IMR-90 (cell line): ENCODE measurements around the gene DAPK1. TPM values are rescaled to one million over a fixed set of nuclear protein-coding genes. Genes with fewer than 3 reads are reported as not detected.

Experiments used
- ATAC-seq: fragments of 200-7000 bp; cut with Tn5 transposase; 2 replicates; pipeline ENCODE4 v1.9.1; 2020; ENCODE audit warnings: low read depth, mild to moderate bottlenecking, moderate library complexity
- BruUV-seq: library from RNA; stranded (reverse); fragments of 400-500 nt; replicated peaks from 2 replicates; lab custom pipeline; 2021; lab: Mats Ljungman, UMichigan
- CTCF ChIA-PET: fragments of 300-600 bp; formaldehyde crosslinking; extraction: SDS; loops from one replicate; lab custom pipeline; 2021; ENCODE audit warnings: antibody characterized with exemption; lab: Yijun Ruan, JAX
- POLR2A ChIA-PET: fragments of 300-600 bp; sonication (Branson Sonifier 250); formaldehyde crosslinking; loops from one replicate; lab custom pipeline; 2022; ENCODE audit warnings: antibody characterized with exemption; ENCODE audit not compliant: unreplicated experiment; lab: Charles Lee
- DNase-seq: peaks from one replicate; pipeline ENCODE4 v3.0.0; 2013
- H2AFZ ChIP-seq: replicated peaks from 2 replicates; pipeline ENCODE3; 2013; ENCODE audit warnings: low read length, mild to moderate bottlenecking; ENCODE audit not compliant: poor library complexity
- H2AK5ac ChIP-seq: 2 replicates; pipeline ENCODE4 v1.6.1; 2013; ENCODE audit warnings: low read depth, low read length, inconsistent platforms
- H2AK9ac ChIP-seq: replicated peaks from 2 replicates; pipeline ENCODE3; 2013; ENCODE audit warnings: mild to moderate bottlenecking, low read depth, low read length, moderate library complexity; ENCODE audit not compliant: poor library complexity
- H2BK120ac ChIP-seq: 2 replicates; pipeline ENCODE4 v1.6.1; 2013; ENCODE audit warnings: low read depth, low read length, inconsistent platforms
- H2BK15ac ChIP-seq: 3 replicates; pipeline ENCODE4 v1.6.1; 2013; ENCODE audit warnings: low read depth, low read length, inconsistent platforms
- H2BK20ac ChIP-seq: 2 replicates; pipeline ENCODE4 v1.6.1; 2013; ENCODE audit warnings: low read depth, mild to moderate bottlenecking, inconsistent platforms, low read length, moderate library complexity
- H2BK5ac ChIP-seq: 2 replicates; pipeline ENCODE4 v1.6.1; 2013; ENCODE audit warnings: mild to moderate bottlenecking, low read depth, low read length, inconsistent platforms; ENCODE audit not compliant: poor library complexity, severe bottlenecking
- H3K14ac ChIP-seq: replicated peaks from 2 replicates; pipeline ENCODE4 v1.6.1; 2013; ENCODE audit warnings: low read depth, low read length, inconsistent platforms
- H3K18ac ChIP-seq: 2 replicates; pipeline ENCODE4 v1.6.1; 2013; ENCODE audit warnings: low read depth, low read length, control low read depth
- H3K23ac ChIP-seq: 2 replicates; pipeline ENCODE4 v1.6.1; 2013; ENCODE audit warnings: low read depth, low read length, inconsistent platforms
- H3K27ac ChIP-seq: 2 replicates; pipeline ENCODE4 v1.5.1; 2013; ENCODE audit warnings: mild to moderate bottlenecking, control low read depth, low read length; ENCODE audit not compliant: insufficient read depth
- H3K27me3 ChIP-seq: 2 replicates; pipeline ENCODE4 v1.6.1; 2013; ENCODE audit warnings: low read length; ENCODE audit not compliant: control insufficient read depth, insufficient read depth
- H3K36me3 ChIP-seq: 2 replicates; pipeline ENCODE4 v1.6.1; 2013; ENCODE audit warnings: low read length, mixed read lengths; ENCODE audit not compliant: control insufficient read depth, insufficient read depth
- H3K4ac ChIP-seq: 2 replicates; pipeline ENCODE4 v1.6.1; 2013; ENCODE audit warnings: low read depth, low read length, inconsistent platforms
- H3K4me1 ChIP-seq: 2 replicates; pipeline ENCODE4 v1.6.1; 2013; ENCODE audit warnings: low read length, mixed read lengths; ENCODE audit not compliant: control insufficient read depth, insufficient read depth
- H3K4me2 ChIP-seq: 2 replicates; pipeline ENCODE4 v1.6.1; 2013; ENCODE audit warnings: low read depth, mild to moderate bottlenecking, control low read depth, low read length, moderate library complexity
- H3K4me3 ChIP-seq: 2 replicates; pipeline ENCODE4 v1.5.1; 2013; ENCODE audit warnings: low read depth, mild to moderate bottlenecking, control low read depth, low read length, moderate library complexity; ENCODE audit not compliant: insufficient read depth
- H3K56ac ChIP-seq: 2 replicates; pipeline ENCODE4 v1.6.1; 2013; ENCODE audit warnings: low read length, inconsistent platforms; ENCODE audit not compliant: insufficient read depth; ENCODE audit errors: extremely low read depth
- H3K79me1 ChIP-seq, 2 experiments: 2 replicates each; pipeline ENCODE4 v1.6.1; 2013; ENCODE audit warnings: low read length in 2 of 2, inconsistent platforms in 1 of 2, low read depth in 1 of 2
- H3K9ac ChIP-seq: 2 replicates; pipeline ENCODE4 v1.6.1; 2013; ENCODE audit warnings: low read depth, low read length, control low read depth
- H3K9me1 ChIP-seq: 2 replicates; pipeline ENCODE4 v1.6.1; 2013; ENCODE audit warnings: low read length, inconsistent platforms; ENCODE audit not compliant: insufficient read depth
- H3K9me3 ChIP-seq: 2 replicates; pipeline ENCODE4 v1.6.1; 2013; ENCODE audit warnings: low read length; ENCODE audit not compliant: control insufficient read depth, insufficient read depth
- H4K20me1 ChIP-seq: 2 replicates; pipeline ENCODE4 v1.6.1; 2013; ENCODE audit warnings: low read length, inconsistent platforms; ENCODE audit not compliant: insufficient read depth
- H4K5ac ChIP-seq: 2 replicates; pipeline ENCODE4 v1.6.1; 2013; ENCODE audit warnings: mild to moderate bottlenecking, low read depth, low read length, control low read depth
- H4K8ac ChIP-seq, 2 experiments: 2 replicates each; pipeline ENCODE4 v1.6.1; 2013; ENCODE audit warnings: low read depth in 2 of 2, low read length in 2 of 2, control low read depth in 1 of 2, inconsistent platforms in 1 of 2
- H4K91ac ChIP-seq: 2 replicates; pipeline ENCODE4 v1.6.1; 2013; ENCODE audit warnings: low read depth, low read length, inconsistent platforms; ENCODE audit not compliant: insufficient read depth
- BHLHE40 ChIP-seq: fragments of 150-350 bp; IDR thresholded peaks from 2 replicates; pipeline ENCODE4 v1.6.1; 2016; ENCODE audit warnings: mild to moderate bottlenecking, low read depth, low read length
- CEBPB ChIP-seq: IDR thresholded peaks from 2 replicates; pipeline ENCODE4 v1.6.1; 2012; ENCODE audit warnings: low read depth, low read length, improper control_type of control experiment
- CTCF ChIP-seq: conservative IDR thresholded peaks from 2 replicates; pipeline ENCODE4 v1.5.1; 2012; ENCODE audit warnings: mild to moderate bottlenecking, low read depth, low read length, improper control_type of control experiment
- ELK1 ChIP-seq: fragments of 150-350 bp; IDR thresholded peaks from 2 replicates; pipeline ENCODE4 v1.6.1; 2016; ENCODE audit warnings: low read depth, mild to moderate bottlenecking, low read length, moderate library complexity, borderline replicate concordance
- FOS ChIP-seq: fragments of 150-350 bp; IDR thresholded peaks from 2 replicates; pipeline ENCODE4 v1.6.1; 2016; ENCODE audit warnings: low read depth, low read length
- MAFK ChIP-seq: IDR thresholded peaks from 2 replicates; pipeline ENCODE4 v1.6.1; 2012; ENCODE audit warnings: low read depth, low read length, improper control_type of control experiment
- MAZ ChIP-seq: IDR thresholded peaks from 2 replicates; pipeline ENCODE4 v1.6.1; 2012; ENCODE audit warnings: low read depth, mild to moderate bottlenecking, low read length, improper control_type of control experiment, moderate library complexity, borderline replicate concordance
- MXI1 ChIP-seq: IDR thresholded peaks from 2 replicates; pipeline ENCODE4 v1.6.1; 2012; ENCODE audit warnings: low read depth, mild to moderate bottlenecking, low read length, moderate library complexity, borderline replicate concordance
- POLR2A ChIP-seq: IDR thresholded peaks from 2 replicates; pipeline ENCODE4 v1.6.1; 2012; ENCODE audit warnings: mild to moderate bottlenecking, low read depth, low read length
- RCOR1 ChIP-seq: IDR thresholded peaks from 2 replicates; pipeline ENCODE4 v1.6.1; 2012; ENCODE audit warnings: mild to moderate bottlenecking, low read length, improper control_type of control experiment; ENCODE audit not compliant: insufficient replicate concordance
- RFX5 ChIP-seq: IDR thresholded peaks from 2 replicates; pipeline ENCODE4 v1.8.0; 2012; ENCODE audit warnings: low read depth, mild to moderate bottlenecking, low read length, moderate library complexity
- SMC3 ChIP-seq: fragments of 150-350 bp; IDR thresholded peaks from 2 replicates; pipeline ENCODE4 v1.6.1; 2016; ENCODE audit warnings: low read depth, mild to moderate bottlenecking, antibody characterized with exemption, low read length, moderate library complexity
- USF2 ChIP-seq: fragments of 150-350 bp; IDR thresholded peaks from 2 replicates; pipeline ENCODE4 v1.6.1; 2017; ENCODE audit warnings: mild to moderate bottlenecking, antibody characterized with exemption, low read length, low read depth
- WGBS, 2 experiments: methylation state at CpG; one replicate each; pipeline versions ENCODE4 v1.1.5 to v1.1.7; 2013; ENCODE audit warnings: missing lambda C conversion rate in 2 of 2; ENCODE audit not compliant: insufficient read length in 1 of 2; ENCODE audit errors: extremely low coverage in 2 of 2; 5-methylcytosine and 5-hydroxymethylcytosine counted together
- dilution Hi-C: fragments of 300-500 bp; cut with HindIII; formaldehyde crosslinking; loops from one replicate; pipeline ENCODE4 v1.14.3; 2018; ENCODE audit warnings: low sequenced_read_pairs; ENCODE audit not compliant: unreplicated experiment
- in situ Hi-C: fragments of 300-500 bp; cut with MboI; formaldehyde crosslinking; loops from 3 replicates; pipeline ENCODE4 v1.14.3; 2019; ENCODE audit warnings: low sequenced_read_pairs, inconsistent platforms, mixed read lengths
- intact Hi-C: fragments of 100-400 bp; cut with micrococcal nuclease; formaldehyde crosslinking; loops from 2 replicates; pipeline ENCODE4 v1.10.0; 2022
- polyA plus RNA-seq, 3 experiments: library from polyadenylated mRNA; depleted of rRNA; stranded (reverse); fragments of >200 nt; gene quantifications; 2 replicates each; pipeline ENCODE4 v1.2.3, GENCODE V29; 2012; ENCODE audit warnings: low replicate concordance in 1 of 3
- total RNA-seq: library from RNA; depleted of rRNA; stranded (reverse); fragments of >200 nt; gene quantifications from 2 replicates; pipeline ENCODE4 v1.2.3, GENCODE V29; 2012

DAPK1 gene
- total and polyA plus RNA-seq, 2 of the 4 experiments (the other 2 are of a cell fraction), result under 0.01 to 0.03 TPM

GRCh38 chr9:87497604-87498045 lies at the start of gene DAPK1 (continued):
- TF ChIP-seq RCOR1, result no peak

GRCh38 chr9:87451149-87451548 lies 46.5 kb upstream of the DAPK1 start:
- Histone ChIP-seq H3K56ac (no peak overlapping the region), H2BK20ac (no peak overlapping the region), H3K4me3 (no peak overlapping the region), H3K14ac (no peak overlapping the region), H3K23ac (no peak overlapping the region), H2AK9ac (no peak overlapping the region), H4K20me1 (no peaks in the 10 kb centered on the region), H3K27ac (no peak overlapping the region), H3K27me3 (peaks cover 1% of the 10 kb centered on the region; the same call in 1 of the 2 replicates), H3K9me1 (no peaks in the 10 kb centered on the region), H4K5ac (no peak overlapping the region), H3K9ac (no peak overlapping the region), H3K4ac (no peak overlapping the region), H3K9me3 (peaks cover 5% of the 10 kb centered on the region; the same call in 1 of the 2 replicates), H3K18ac (no peak overlapping the region), H3K79me1 (no peaks in the 10 kb centered on the region), H4K8ac (no peak overlapping the region), H2BK120ac (no peak overlapping the region), H4K91ac (no peak overlapping the region), H2AK5ac (no peak overlapping the region), H3K4me1 (no peaks in the 10 kb centered on the region), H3K4me2 (no peak overlapping the region), H2BK5ac (no peak overlapping the region), H2BK15ac (no peak overlapping the region), H3K36me3 (no peaks in the 10 kb centered on the region), H2AFZ (no peak overlapping the region)
- ATAC-seq, result no peak
- dilution Hi-C loops, result no loop called here
- ChIA-PET POLR2A (no interaction called here), CTCF (no interaction called here)
- BruUV-seq, result no TSS peak
- in situ Hi-C loops, result no loop called here
- no CpG with 5 or more reads among the region's 6 CpGs for WGBS, 2 experiments
- TF ChIP-seq MXI1, result no peak
- TF ChIP-seq SMC3, result no peak
- TF ChIP-seq MAZ, result no peak
- no peak for TF ChIP-seq FOS
- TF ChIP-seq MAFK, result no peak
- TF ChIP-seq POLR2A, result no peak
- TF ChIP-seq RCOR1, result no peak
- TF ChIP-seq BHLHE40, result no peak
- no peak for TF ChIP-seq USF2
- no peak for TF ChIP-seq CEBPB
- no peak for TF ChIP-seq RFX5
- no peak for TF ChIP-seq CTCF
- no peak for TF ChIP-seq ELK1
- intact Hi-C loops, result no loop called here
- DNase-seq, result no peak
